ENCODE results near the gene HDAC2.
"Not testable (repeated sequence)": the region's sequence is repeated elsewhere in the genome, so short reads cannot be mapped to it uniquely, and the experiment has no call there.

Gene HDAC2

GRCh38 chr6:113971741-113972140 lies 793 bp upstream of the HDAC2 start:
- DNase-seq, result peak; percentile 22 to 32

GRCh38 chr6:113969888-113970804 lies 802 bp downstream of the HDAC2 start:
- DNase-seq, result peak; percentile 56

GRCh38 chr6:113968472-113968871 lies 2.5 kb downstream of the HDAC2 start:
- no peak for DNase-seq

GRCh38 chr6:113967777-113968176 lies 3.2 kb downstream of the HDAC2 start:
- DNase-seq, result no peak

GRCh38 chr6:113960795-113961194 lies 10.2 kb downstream of the HDAC2 start:
- DNase-seq, result no peak

GRCh38 chr6:113959235-113959634 lies 11.7 kb downstream of the HDAC2 start:
- DNase-seq, result no peak

GRCh38 chr6:113954653-113955052 lies 16.3 kb downstream of the HDAC2 start:
- DNase-seq, result no peak

- no peak for DNase-seq
These were observed 17.6 kb downstream of the HDAC2 start for GRCh38 chr6:113953346-113953745.

- no peak for DNase-seq
These were observed 21.4 kb downstream of the HDAC2 start for GRCh38 chr6:113949499-113949898.

- no peak for DNase-seq
These were observed 26.2 kb downstream of the HDAC2 start for GRCh38 chr6:113944701-113945100.

- no peak for DNase-seq
These were observed 31.1 kb downstream of the HDAC2 start for GRCh38 chr6:113939825-113940224.

GRCh38 chr6:113936093-113936934 lies 34.6 kb downstream of the HDAC2 start:
- peak; percentile 48 to 77 for DNase-seq

- DNase-seq, result no peak
These were observed 36.8 kb downstream of the HDAC2 start for GRCh38 chr6:113934101-113934500.

GRCh38 chr6:113931907-113932306 lies 39.0 kb downstream of the HDAC2 start:
- DNase-seq, result not testable (repeated sequence)

- no peak for DNase-seq
These were observed 40.8 kb downstream of the HDAC2 start for GRCh38 chr6:113930183-113930582.

GRCh38 chr6:113927001-113927400 lies 43.9 kb downstream of the HDAC2 start:
- no peak for DNase-seq

- no peak for DNase-seq
These were observed 45.6 kb downstream of the HDAC2 start for GRCh38 chr6:113925378-113925777.

GRCh38 chr6:113924312-113924723 lies 46.6 kb downstream of the HDAC2 start:
- no peak for DNase-seq

GRCh38 chr6:113923526-113923925 lies 47.4 kb downstream of the HDAC2 start:
- no peak for DNase-seq

- DNase-seq, result no peak
These were observed 49.5 kb downstream of the HDAC2 start for GRCh38 chr6:113921299-113921904.

GRCh38 chr6:113920663-113921267 lies 50.2 kb downstream of the HDAC2 start:
- DNase-seq, result peak in 1 of 2 donors; percentile 13

GRCh38 chr6:113910285-113910684 lies 60.7 kb downstream of the HDAC2 start:
- DNase-seq, result not testable (repeated sequence)
